Smooth muscle cell (in vitro differentiated cells): Measurements from ENCODE around the gene RGS7. TPM values are rescaled to one million over a fixed set of nuclear protein-coding genes. Genes with fewer than 3 reads are reported as not detected.

Source experiments
- DNase-seq: peaks from one replicate; lab custom pipeline; 2025; ENCODE audit not compliant: unreplicated experiment; lab: John Stamatoyannopoulos, UW
- H2AFZ ChIP-seq: fragments of 200-600 bp; sonication (generic); 2 replicates; pipeline ENCODE4 v1.6.0; 2016; ENCODE audit warnings: antibody characterized with exemption, low read depth, mild to moderate bottlenecking
- H3F3A ChIP-seq: fragments of 200-600 bp; sonication (generic); 2 replicates; pipeline ENCODE4 v1.6.0; 2017; ENCODE audit warnings: antibody characterized with exemption, low read depth
- H3K27ac ChIP-seq: fragments of 200-600 bp; sonication (generic); 2 replicates; pipeline ENCODE4 v1.5.1; 2016; ENCODE audit warnings: low read depth, mild to moderate bottlenecking
- H3K27me3 ChIP-seq: fragments of 200-600 bp; sonication (generic); 2 replicates; pipeline ENCODE4 v1.6.1; 2016; ENCODE audit warnings: low read depth, mild to moderate bottlenecking
- H3K36me3 ChIP-seq: fragments of 200-600 bp; sonication (generic); 2 replicates; pipeline ENCODE4 v1.5.1; 2016; ENCODE audit warnings: low read depth
- H3K4me1 ChIP-seq: fragments of 200-600 bp; sonication (generic); 2 replicates; pipeline ENCODE4 v1.5.1; 2016; ENCODE audit warnings: low read depth
- H3K4me2 ChIP-seq: fragments of 200-600 bp; sonication (generic); 2 replicates; pipeline ENCODE4 v1.6.0; 2016; ENCODE audit warnings: mild to moderate bottlenecking
- H3K4me3 ChIP-seq: fragments of 200-600 bp; sonication (generic); 2 replicates; pipeline ENCODE4 v1.5.1; 2016; ENCODE audit warnings: mild to moderate bottlenecking
- H3K79me2 ChIP-seq: fragments of 200-600 bp; sonication (generic); 2 replicates; pipeline ENCODE4 v1.6.0; 2016; ENCODE audit warnings: low read depth, mild to moderate bottlenecking
- H3K9ac ChIP-seq: fragments of 200-600 bp; sonication (generic); 2 replicates; pipeline ENCODE4 v1.6.0; 2016; ENCODE audit warnings: low read depth
- H3K9me3 ChIP-seq: fragments of 200-600 bp; sonication (generic); replicated peaks from 2 replicates; pipeline ENCODE4 v1.5.1; 2016; ENCODE audit warnings: low read depth
- H4K20me1 ChIP-seq: fragments of 200-600 bp; sonication (generic); 2 replicates; pipeline ENCODE4 v1.6.0; 2016; ENCODE audit warnings: low read depth
- WGBS: methylation state at CpG from one replicate; pipeline ENCODE4 v1.1.7; 2016; ENCODE audit warnings: low lambda C conversion rate; 5-methylcytosine and 5-hydroxymethylcytosine counted together
- polyA plus RNA-seq: library from polyadenylated mRNA; unstranded; fragments of >200 nt; fragmentation: Nextera tagmentation; extraction: Ambion mirVana; gene quantifications from 2 replicates; pipeline ENCODE4 v1.2.1, GENCODE V29; 2016
- total RNA-seq: library from RNA; depleted of rRNA; stranded (reverse); fragments of >200 nt; gene quantifications from 2 replicates; pipeline ENCODE4 v1.2.3, GENCODE V29; 2014
- TF ChIP-seq, protein P1 (sequence below): fragments of 200-600 bp; sonication (generic); IDR thresholded peaks from 2 replicates; pipeline ENCODE4 v1.5.1; 2017; ENCODE audit warnings: borderline replicate concordance, mild to moderate bottlenecking, antibody characterized with exemption; ENCODE audit not compliant: insufficient read depth, poor library complexity, severe bottlenecking

The RGS7 gene
- total and polyA plus RNA-seq, 2 experiments from 2014 or later, result 0.16 TPM; not detected in 1

DNA sequence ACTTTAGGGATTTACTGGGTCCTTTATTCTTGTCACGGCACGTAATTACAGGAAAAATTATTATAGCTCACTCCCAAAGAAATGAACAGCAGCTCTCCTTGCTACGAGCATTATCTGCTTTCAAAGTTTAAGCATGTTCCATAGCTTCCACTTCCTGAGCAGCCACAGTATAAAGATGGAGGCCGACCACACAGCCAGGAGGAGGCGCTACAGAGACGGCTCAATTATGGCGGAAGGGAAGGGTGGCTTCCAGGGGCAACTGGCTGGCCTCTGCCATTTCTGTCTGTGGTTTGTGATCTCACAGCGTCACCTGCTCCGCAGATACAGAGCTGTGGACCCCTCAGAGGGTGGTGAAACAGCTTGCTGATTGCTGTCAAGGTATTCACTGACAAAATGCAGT lies 532.8 kb downstream of the RGS7 start:
- Histone ChIP-seq H3K79me2 (no peaks in the 10 kb centered on the region), H2AFZ (no peak overlapping the region), H3K9ac (no peak overlapping the region), H3K9me3 (no peaks in the 10 kb centered on the region), H3F3A (no peaks in the 10 kb centered on the region), H3K27ac (no peak overlapping the region), H3K27me3 (no peaks in the 10 kb centered on the region), H3K36me3 (no peaks in the 10 kb centered on the region), H4K20me1 (no peaks in the 10 kb centered on the region), H3K4me1 (no peaks in the 10 kb centered on the region), H3K4me3 (no peak overlapping the region), H3K4me2 (no peak overlapping the region)
- WGBS, result 90% methylated on average over 9 of the region's 9 CpGs
- TF ChIP-seq, protein P1, sequence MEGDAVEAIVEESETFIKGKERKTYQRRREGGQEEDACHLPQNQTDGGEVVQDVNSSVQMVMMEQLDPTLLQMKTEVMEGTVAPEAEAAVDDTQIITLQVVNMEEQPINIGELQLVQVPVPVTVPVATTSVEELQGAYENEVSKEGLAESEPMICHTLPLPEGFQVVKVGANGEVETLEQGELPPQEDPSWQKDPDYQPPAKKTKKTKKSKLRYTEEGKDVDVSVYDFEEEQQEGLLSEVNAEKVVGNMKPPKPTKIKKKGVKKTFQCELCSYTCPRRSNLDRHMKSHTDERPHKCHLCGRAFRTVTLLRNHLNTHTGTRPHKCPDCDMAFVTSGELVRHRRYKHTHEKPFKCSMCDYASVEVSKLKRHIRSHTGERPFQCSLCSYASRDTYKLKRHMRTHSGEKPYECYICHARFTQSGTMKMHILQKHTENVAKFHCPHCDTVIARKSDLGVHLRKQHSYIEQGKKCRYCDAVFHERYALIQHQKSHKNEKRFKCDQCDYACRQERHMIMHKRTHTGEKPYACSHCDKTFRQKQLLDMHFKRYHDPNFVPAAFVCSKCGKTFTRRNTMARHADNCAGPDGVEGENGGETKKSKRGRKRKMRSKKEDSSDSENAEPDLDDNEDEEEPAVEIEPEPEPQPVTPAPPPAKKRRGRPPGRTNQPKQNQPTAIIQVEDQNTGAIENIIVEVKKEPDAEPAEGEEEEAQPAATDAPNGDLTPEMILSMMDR, result peak; percentile 20
- DNase-seq, result no peak

DNA sequence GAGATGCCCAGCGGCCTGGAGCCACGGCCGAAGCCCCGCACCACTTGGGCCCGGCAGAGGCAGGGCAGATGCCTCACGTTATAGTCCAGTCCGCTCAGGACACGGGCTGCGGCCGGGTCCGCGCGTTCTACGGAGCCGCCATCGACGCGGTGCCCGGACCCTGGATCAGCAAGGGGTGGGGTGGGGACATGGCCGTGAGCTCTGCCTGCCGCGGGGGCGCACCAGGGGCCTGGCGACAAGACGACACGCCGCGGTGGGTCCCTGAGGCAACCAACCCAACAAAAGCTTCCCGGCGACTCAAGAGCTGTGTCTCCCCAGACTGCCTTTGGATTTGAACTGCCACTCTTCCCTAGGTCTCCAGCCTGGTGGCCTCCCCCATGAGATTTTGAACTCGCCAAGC lies 533.6 kb downstream of the RGS7 start:
- 97% methylated on average over 22 of the region's 31 CpGs for WGBS
- H3K4me2 ChIP-seq, result no peak overlapping the region
- no peaks in the 10 kb centered on the region for H3K36me3 ChIP-seq
- H3K4me3 ChIP-seq, result no peak overlapping the region
- no peaks in the 10 kb centered on the region for H3K27me3 ChIP-seq
- TF ChIP-seq, protein P1, result no peak
- no peak overlapping the region for H2AFZ ChIP-seq
- H3K9ac ChIP-seq, result no peak overlapping the region
- H3K9me3 ChIP-seq, result no peaks in the 10 kb centered on the region
- no peak overlapping the region for H3K27ac ChIP-seq
- no peaks in the 10 kb centered on the region for H3K4me1 ChIP-seq
- no peaks in the 10 kb centered on the region for H4K20me1 ChIP-seq
- DNase-seq, result no peak
- no peaks in the 10 kb centered on the region for H3F3A ChIP-seq
- H3K79me2 ChIP-seq, result no peaks in the 10 kb centered on the region

DNA sequence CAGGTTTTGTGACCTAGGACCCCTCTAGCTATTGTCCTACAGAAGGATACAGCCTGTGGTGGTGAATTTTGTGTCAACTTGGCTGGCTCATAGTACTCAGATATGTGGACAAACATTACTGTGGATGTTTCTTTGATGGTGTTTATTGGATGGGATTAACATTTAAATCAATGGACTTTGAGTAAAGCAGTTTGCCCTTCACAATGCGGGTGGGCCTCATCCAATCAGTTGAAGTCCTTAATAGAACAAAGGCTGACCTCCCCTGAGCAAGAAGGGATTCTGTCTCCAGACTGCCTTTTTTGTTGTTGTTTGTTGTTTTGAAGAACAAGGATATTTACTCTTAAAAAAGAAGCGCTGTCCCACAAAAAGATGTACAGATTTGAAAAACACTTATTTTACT lies 535.1 kb downstream of the RGS7 start:
- WGBS, result 98% methylated on average over 2 of the region's 2 CpGs
- no peaks in the 10 kb centered on the region for H3K79me2 ChIP-seq
- no peaks in the 10 kb centered on the region for H3K36me3 ChIP-seq
- H4K20me1 ChIP-seq, result no peaks in the 10 kb centered on the region
- no peak overlapping the region for H2AFZ ChIP-seq
- H3K27me3 ChIP-seq, result no peaks in the 10 kb centered on the region
- H3F3A ChIP-seq, result no peaks in the 10 kb centered on the region
- H3K9ac ChIP-seq, result no peak overlapping the region
- H3K4me3 ChIP-seq, result no peak overlapping the region
- no peak overlapping the region for H3K4me2 ChIP-seq
- DNase-seq, result no peak
- H3K27ac ChIP-seq, result no peak overlapping the region
- TF ChIP-seq, protein P1, result no peak
- H3K4me1 ChIP-seq, result no peaks in the 10 kb centered on the region
- H3K9me3 ChIP-seq, result no peaks in the 10 kb centered on the region

DNA sequence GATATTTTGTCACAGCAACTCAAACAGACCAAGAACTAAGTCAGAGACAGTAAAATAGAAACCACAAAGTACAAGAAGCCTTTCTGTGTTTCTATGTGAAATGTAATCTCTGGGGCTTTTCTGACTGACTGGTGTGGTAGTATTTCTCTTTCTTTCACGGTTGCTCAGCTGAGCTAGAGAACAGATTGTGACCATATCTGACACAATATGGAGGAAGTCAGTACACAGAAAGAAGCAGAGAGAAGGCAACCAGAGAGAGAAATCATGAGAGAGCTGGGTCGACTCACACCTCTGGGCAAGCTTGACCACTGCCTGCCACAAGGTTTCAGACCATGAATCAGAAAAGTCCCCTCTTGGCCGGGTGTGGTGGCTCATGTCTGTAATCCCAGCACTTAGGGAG lies 536.2 kb downstream of the RGS7 start:
- H3K27ac ChIP-seq, result peak overlapping the region; percentile 43
- DNase-seq, result no peak
- no peaks in the 10 kb centered on the region for H3K27me3 ChIP-seq
- no peak overlapping the region for H3K9ac ChIP-seq
- no peak overlapping the region for H3K4me2 ChIP-seq
- no peaks in the 10 kb centered on the region for H3K36me3 ChIP-seq
- H2AFZ ChIP-seq, result peak overlapping the region; percentile 27
- 49% methylated on average over 3 of the region's 3 CpGs for WGBS
- no peak overlapping the region for H3K4me3 ChIP-seq
- no peaks in the 10 kb centered on the region for H3F3A ChIP-seq
- no peaks in the 10 kb centered on the region for H3K79me2 ChIP-seq
- TF ChIP-seq, protein P1, result no peak
- H3K4me1 ChIP-seq, result no peaks in the 10 kb centered on the region
- H4K20me1 ChIP-seq, result no peaks in the 10 kb centered on the region
- no peaks in the 10 kb centered on the region for H3K9me3 ChIP-seq
